HG03135 (cell line): ENCODE results near the gene FBLN1.
"Not testable (repeated sequence)": the region's sequence is repeated elsewhere in the genome, so short reads cannot be mapped to it uniquely, and the experiment has no call there.

Experiments
- ATAC-seq: cut with Tn5 transposase; IDR thresholded peaks from one replicate; pipeline ENCODE4 v1.9.1; 2021; ENCODE audit warnings: mild to moderate bottlenecking, moderate library complexity; ENCODE audit not compliant: unreplicated experiment

The FBLN1 gene

DNA sequence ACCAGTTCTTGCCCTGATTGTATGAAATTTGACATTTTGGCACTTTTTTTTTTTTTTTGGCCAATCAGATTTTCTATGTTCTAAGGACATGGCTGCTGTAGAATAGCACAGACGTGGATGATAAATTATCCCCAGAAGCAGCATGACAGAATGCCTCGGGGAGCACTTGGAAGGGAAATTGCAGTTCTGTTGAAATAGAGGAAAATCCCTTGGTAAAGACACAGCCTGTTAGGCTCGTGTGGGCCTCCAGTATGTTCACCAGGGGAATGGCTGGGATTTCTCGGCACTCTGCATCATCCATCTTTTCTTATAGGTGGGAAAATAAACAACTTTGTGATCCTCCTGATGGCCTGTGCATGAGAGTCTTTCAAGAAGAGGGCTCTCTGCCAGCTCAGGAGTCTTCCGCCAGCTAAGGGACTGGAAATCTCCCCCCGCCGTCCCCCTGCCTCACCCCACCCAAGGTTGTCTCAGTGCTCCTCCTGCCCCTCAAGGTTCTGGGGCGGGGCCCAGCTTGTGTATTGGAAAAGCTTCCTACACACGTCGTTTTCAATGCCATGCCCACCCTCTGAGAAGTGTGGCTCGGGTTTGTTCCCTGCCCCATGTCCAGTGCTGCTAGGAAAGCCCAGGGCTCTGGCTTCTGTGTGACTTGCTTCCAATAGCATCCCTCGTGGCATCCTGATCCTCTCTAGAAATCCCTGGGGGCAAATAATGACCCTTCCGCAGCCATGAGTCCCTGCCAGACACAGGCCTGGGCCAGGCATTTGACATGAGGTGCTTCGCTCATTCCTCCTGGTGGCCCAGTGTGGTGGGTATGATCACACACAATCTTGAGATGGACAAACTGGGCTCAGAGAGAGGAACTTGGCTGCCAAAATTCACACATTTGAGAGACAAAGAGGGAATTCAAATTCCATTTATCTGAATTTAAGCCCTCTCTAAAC is 98.4 kb downstream of the FBLN1 start:
- no peak for ATAC-seq

DNA sequence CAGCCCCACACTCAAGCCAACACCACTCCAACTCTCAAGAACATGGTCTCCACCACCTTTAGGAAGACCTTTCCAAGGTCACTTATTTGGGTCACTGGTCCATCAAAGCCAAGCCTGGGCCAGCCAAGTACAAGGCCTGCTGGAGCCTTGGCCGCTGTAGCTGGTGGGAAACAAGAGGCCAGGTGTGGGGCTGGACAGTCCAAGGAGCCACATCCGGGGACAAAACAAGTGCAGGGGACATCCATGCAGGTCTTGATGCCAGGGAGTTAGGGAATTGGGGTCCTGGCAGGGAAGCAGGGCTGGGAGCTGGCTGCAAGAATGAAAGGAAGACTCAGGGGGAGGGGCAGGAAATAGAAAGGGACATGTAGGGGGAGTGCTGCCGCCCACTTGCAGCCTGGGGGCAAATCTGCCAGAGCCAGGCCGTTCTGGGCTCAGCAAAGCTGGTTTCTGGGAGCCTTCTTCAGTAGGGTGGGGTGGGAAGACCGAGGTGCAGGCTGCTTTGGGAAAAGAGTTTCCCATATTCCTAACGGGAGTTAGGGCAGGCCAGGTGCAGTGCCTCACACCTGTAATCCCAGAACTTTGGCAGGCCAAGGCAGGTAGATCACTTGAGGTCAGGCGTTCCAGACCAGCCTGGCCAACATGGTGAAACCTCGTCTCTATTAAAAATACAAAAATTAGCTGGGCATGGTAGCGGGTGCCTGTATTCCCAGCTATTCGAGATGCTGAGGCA is 99.5 kb downstream of the FBLN1 start:
- no peak for ATAC-seq

DNA sequence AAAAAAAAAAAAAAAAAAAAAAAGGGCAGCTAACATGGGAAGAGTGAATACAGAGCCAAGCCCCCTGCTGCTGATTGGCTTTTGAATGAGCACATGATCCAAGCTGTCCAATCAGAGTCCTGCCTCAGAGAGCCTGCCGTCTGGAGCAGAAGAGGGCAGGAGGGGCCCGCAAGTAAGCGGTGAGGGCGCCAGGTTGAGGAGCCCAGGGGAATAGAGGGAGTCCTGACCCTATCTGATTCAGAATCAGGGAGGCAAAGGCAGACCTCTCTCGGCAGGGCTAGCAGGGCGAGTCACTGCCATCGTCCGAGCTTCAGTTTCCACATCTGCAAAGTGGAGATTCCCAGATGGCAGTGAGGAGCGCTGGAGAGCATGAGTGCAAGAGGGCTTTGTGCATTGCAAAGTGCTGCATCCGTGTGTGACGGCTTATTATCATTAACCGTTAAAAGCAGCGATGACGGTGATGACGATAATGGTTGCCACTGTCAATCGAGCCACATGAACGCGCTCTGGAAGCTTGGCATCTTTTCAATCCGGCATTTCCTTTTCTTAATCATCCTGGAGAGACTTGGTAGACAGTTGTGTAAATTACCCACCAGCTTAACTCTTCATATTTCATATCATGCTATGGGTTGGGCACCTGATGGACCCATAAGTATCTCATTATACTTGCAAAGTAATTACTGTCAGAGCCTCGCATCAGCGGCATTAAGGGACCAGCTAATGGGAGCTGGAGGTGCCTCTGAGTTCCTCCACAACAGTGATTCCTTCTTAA is 100.3 kb downstream of the FBLN1 start:
- no peak for ATAC-seq

DNA sequence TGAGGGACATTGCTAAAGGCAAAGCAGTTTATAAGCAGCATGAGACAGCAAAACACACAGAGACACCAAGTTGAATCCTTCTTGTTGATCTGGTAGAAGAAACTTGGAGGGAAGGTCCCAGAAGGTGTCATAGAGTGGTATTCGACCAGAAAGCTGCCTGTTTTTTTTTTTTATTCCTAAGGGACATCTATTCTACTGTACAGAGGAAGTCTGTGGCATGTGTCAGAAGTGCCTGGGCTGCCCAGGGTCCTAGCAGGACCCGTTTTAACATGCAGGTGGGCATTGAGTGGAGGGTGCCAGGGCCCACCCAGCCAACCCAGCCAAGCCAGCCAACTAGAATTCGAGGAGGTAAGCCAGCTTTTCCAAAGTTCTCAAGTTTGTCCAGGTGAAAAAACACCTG is 100.9 kb downstream of the FBLN1 start:
- no peak for ATAC-seq

DNA sequence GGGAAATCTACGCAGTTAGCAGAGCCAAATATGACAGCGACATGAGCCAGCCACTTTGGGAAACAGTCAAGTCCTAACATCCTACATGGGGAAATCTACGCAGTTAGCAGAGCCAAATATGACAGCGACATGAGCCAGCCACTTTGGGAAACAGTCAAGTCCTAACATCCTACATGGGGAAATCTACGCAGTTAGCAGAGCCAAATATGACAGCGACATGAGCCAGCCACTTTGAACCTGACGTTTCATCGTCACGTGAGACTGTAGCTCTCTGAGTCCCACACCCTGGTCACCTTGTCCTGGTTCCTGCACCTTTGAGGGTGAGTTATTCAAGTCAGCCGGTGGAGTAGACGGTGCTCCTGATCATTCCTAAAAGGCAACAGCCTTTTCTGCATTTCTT is 105.4 kb downstream of the FBLN1 start:
- not testable (repeated sequence) for ATAC-seq

DNA sequence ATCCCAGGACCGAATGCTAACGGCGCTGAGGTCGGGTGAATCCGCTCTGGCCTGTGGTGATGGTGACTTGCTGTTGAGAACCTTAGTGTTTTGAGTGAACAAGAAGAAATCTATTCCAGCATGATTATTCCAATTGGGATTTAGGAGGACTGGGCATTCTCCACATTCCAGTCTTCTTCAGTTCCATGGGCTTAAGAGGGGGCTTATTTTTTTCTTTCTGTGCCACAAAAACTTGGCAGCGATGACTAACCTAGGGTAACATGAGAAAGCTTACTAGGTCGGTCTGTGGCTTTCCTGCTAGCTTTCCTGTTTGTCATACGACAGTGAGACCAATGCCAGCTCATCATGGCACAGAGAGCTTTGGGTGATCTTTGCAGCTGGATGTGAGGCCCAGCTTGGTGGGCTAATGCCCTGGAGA is 106.1 kb downstream of the FBLN1 start:
- no peak for ATAC-seq

DNA sequence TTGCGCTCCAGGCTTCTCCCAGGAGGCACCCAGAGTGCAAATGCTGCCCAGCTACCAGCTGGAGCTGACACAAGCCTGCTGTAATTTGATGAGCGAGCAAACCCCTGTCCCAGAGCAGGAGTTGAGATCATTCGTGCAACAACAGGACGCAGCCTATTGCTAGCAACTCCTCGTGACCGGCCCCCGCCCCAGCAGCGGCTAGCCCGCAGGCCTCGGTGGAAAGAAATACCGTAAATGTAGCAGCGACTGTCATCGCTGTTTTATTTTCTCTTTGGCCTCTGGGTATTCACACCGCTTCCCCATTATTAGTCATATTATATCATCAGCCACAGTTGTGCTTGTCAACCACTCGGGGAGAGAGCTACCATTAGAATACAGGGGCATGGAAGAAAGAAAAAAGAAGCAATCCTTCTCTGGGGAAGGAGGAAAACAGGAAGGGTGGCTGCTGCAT is 109.8 kb downstream of the FBLN1 start:
- no peak for ATAC-seq

DNA sequence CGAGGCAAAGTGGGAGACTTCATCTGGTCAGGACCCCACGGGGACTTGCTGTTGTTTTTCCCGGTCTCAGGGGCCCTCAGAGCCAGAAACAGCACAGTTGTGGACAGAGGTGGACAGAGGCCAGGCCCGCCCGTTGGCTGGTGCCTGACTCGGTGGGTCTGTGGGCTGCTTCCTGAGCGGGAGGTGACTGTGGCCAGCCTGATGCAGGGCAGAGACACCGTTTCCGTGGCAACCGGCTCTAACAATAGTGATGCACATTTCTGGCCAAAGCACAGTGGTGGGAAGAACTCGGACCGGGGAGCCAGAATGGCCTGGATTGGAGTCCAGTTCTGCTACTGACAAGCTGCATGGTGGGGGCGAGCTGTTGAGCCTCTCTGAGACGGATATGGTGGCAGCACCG is 110.3 kb downstream of the FBLN1 start:
- ATAC-seq: no peak

DNA sequence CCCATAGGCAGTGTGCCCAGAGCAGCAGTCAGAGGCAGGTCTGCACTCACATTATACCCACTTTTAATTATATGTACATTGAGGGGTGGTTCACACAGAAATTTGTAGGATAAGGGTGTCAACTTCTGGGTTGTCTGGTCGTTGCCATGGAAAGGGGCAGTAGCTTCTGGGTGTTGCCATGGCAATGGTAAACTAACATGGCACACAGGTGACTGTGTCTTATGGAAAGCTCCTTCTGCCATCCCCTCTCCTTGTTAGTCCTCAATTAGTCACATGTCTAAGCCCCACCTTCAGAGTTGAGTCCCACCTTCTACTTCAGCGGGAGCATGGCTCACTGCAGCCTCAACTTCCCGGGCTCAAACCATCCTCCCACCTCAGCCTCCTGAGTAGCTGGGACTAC is 112.7 kb downstream of the FBLN1 start:
- no peak for ATAC-seq

DNA sequence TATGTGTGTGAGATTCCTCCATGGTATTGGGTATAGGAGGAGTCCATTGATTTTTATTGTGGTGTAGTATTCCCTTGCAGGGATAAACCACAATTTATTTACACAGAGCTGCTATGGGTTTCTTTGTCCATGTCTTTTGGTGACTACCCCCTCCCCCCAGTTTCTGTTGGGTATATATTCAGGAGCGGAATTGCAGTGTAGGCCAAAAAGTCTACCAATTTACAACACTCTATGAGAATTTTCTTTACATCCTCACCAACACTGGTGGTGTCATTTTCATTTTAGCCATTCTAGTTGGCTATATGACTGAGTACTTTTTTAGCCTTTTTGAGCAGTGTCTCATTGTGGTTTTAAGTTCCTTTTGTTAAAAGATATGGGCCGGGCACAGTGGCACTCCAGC is 113.7 kb downstream of the FBLN1 start:
- no peak for ATAC-seq

DNA sequence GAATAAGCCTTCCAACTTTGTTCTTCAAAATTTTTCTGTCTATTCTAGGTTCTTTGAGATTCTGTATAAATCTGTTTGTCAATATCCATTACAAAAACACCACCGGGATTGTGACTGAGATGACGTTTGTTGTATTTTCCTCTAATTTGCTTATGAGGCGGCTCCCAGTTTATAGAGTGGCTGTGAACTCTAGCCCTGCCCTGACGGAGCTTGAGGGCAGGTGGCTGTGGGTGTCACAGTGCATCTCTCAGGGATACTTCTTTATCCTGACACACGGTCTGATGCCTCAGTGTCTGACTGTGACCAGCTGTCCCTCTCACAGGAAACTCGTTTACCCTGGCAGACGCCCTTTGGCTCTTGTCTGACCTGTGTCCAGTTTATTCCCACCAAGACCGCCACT is 115.3 kb downstream of the FBLN1 start:
- ATAC-seq: no peak

DNA sequence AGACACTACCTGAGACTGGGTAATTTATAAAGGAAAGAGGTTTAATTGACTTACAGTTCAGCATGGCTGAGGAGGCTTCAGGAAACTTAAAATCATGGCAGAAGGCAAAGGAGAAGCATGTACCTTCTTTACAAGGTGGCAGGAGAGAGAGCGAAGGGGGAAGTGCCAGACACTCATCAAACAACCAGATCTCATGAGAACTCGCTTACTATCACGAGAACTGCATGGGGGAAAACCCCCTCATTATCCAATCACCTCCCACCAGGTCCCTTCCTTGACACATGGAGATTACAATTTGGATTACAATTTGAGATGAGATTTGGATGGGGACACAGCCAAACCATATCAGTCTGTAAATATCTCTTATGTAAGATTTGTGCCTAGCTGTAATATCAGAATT is 118.0 kb downstream of the FBLN1 start:
- ATAC-seq: no peak

DNA sequence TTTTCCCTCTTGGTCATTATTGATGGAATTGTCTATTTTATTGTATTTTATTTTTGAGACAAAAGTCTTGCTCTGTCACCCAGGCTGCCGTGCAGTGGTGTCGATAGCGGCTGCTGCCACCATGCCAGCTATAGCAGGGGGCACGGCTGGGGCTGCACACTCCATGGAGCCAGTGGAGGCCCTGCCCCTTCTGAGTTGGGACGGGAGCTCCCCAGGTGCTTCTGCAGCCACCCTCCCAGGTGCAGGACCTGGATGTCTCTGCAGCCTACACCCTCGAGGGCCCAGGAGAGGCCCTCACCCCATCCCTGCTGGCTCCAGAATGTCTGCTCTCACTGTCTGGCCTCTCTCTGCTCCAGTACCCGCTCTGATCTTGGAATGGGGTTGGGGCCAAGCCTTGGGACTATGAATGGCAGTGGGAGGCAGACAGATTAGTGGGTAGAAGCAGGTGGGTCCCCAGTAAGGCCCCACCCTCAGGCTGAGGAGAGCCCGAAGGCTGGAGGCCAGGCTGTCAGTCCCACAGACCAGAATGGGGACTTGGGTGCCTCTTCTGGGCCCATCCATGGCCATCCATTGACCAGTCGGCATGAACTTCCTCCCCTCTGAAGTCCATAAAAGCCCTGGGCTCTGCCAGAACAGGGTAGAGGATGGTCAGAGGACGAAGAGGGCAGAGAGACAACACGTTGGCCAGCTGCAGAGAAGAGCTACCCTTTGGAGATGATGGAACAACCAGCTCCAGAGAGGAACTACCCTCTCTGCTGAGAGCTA is 119.3 kb downstream of the FBLN1 start:
- ATAC-seq: no peak

DNA sequence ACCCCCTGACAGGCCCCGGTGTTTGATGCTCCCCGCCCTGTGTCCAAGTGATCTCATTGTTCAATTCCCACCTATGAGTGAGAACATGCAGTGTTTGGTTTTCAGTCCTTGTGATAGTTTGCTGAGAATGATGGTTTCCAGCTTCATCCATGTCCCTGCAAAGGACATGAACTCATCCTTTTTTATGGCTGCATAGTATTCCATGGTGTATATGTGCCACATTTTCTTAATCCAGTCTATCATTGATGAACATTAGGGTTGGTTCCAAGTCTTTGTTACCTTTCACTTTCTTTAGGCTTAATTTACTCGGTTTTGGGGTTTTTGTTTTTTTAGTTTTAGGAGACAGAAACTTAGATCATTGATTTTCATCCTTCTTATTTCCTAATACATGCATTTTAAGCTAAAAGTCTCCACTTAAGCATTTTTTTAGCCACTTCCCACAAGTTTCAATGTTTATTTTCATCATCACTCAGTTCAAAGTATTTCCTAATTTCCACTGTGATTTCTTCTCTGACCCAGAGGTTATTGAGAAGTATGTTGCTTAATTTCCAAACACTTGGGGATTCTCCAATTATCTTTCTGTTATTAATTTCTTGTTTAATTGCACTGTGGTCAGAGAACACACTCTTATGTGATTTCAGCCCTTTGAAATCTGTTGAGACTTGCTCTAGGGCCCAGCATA is 120.9 kb downstream of the FBLN1 start:
- not testable (repeated sequence) for ATAC-seq

DNA sequence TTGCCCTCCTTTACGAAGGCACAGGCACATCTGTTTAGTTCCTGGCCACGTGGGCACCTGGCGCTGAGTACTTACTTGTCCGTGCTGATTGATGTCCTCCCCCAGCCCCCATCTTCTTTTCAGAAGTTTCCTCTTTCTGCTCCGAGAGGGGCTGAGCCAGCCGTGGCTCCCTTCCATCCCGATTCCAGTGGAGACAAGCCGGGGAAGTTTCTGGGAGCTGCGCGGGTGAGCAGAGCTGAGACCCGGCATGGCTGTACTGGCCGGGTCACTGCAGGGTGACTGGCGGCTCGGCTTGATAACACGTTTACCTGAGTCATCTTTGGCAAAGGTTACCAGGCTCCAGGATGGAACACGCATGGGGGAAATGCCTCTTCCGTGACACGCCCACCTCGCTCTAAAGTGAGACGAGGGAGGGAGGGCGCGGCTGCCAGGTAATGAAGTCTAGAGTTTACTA is 123.5 kb downstream of the FBLN1 start:
- ATAC-seq: no peak

DNA sequence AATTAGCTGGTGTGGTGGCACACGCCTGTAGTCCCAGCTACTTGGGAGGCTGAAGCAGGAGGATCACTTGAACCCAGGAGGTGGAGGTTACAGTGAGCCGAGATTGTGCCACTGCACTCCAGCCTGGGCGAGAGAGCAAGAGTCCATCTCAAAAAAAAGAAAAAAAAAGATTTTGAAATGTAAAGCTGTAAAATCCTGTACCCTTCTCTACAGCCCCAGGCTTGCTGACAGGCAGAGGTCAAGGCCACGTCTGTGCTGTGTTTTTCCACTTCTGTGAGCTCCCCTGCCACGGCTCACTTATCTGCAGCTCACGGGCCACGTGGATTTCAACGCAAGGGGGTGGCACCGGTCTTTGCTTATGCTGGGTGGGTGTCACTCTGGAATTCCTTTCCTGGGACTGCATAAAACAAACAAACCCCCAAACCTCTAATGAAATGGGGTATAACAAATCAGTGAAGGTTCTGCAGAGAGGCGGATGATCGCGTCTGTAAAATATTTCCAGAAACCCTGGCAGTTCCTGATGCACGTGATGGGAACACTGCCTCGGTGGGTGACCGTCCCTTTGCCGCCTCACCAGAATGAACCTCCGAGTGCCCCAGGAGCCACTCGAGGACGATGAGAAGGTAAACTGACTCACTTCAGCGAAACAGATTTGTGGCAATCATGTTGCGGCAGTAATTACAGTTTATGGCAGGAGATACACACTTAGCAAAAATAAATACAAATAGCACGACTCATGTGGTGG is 125.0 kb downstream of the FBLN1 start:
- ATAC-seq: no peak

DNA sequence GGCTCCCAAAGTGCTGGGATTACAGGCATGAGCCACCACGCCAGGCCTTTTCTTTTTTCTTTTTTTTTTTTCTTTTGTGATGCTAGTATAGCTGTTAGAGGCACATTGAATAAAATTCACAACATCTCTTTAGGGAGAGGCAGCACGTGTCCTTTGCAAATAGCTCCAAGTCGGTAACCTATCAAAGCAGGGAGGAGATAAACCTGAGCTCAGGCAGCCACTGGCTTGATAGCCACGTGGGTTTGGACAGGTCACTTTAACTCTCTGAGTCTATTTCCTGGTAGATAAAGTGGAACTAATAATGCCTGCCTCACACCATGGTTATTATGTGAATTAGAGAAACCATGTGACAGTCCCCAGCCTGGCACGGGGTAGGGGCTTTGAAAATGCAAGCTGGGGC is 125.8 kb downstream of the FBLN1 start:
- no peak for ATAC-seq

DNA sequence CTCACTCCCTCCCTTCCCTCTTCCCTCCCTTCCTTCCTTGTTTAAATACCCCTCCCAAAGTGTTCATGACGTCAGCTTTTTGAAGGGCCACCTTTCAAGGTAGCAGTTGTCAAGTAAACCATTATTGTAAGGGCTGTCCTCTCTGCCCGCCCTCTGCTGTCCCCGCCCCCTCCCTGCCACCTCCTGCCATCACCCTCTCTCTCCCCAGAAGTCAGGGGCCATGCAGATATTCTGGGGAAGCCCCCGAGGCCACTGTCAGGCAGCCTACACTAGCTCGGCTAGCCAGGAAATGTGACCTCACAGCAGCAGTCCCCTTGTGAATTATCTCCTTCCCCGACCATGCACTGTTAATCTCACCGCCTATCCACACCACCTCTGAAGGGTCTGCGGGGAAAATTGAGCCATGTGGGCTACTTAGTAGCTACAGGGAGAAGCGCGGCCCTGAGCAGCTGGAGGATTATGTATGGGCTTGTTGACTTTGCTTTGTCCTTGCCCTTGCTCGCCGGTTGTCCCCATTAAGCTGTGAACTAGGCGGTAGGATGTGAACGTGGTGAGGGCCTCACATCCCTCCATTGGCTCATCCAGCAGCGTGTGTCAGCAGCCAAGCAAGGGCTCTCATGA is 126.9 kb downstream of the FBLN1 start:
- no peak for ATAC-seq

DNA sequence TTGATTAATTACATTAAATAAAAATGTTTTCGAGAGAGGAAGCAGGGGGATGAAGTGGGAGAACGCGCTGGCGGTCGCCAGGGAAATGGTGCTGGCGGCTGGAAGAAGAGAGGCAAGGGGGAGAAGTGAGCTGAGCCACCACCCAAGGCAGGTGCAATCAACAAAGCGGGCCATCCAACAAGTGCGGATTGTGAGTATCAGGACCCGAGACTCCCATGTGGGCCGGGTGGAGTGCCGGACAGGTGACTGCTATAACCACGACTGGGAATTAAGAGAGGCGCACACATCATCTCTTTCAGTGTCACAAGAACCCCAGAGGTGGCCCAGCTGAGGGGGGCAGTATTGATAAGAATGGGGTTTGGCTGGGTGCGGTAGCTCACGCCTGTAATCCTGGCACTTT is 127.8 kb downstream of the FBLN1 start:
- ATAC-seq: no peak
